HG02852 (cell line): ENCODE measurements around the gene TNNI3.

ENCODE experiments used
- ATAC-seq: cut with Tn5 transposase; IDR thresholded peaks from one replicate; pipeline ENCODE4 v1.9.1; 2021; ENCODE audit warnings: mild to moderate bottlenecking, moderate library complexity; ENCODE audit not compliant: unreplicated experiment

The TNNI3 gene

DNA sequence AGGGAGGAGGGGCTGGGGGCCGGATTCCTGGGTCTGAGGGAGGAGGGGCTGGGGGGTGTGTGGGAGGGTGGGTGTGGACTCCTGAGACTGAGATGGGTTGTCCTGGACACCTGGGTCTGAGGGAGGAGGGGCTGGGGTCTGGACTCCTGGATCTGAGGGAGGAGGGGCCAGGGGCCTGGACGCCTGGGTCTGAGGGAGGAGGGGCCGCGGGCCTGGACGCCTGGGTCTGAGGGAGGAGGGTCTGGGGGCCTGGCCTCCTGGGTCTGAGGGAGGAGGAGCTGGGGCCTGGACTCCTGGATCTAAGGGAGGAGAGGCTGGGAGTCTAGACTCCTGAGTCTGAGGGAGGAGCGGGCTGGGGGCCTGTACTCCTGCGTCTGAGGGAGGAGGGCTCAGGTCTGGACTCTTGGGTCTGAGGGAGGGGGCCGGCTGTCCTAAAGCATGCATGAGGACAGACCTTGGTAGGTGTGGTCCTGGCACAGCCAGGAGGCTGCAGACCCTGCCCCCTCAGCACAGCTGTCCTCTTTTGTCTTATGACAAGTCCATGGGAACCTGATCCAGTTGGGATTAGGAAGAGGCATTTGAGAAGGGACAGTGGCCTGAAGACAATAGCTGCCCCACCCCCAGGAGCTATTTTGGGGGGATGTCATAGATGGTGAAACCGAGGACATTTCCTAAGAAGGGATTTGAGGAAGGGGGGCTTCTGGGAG lies 9.8 kb downstream of the TNNI3 start:
- ATAC-seq, result no peak

GRCh38 chr19:55146705-55147273 lies 10.7 kb downstream of the TNNI3 start:
- no peak for ATAC-seq

DNA sequence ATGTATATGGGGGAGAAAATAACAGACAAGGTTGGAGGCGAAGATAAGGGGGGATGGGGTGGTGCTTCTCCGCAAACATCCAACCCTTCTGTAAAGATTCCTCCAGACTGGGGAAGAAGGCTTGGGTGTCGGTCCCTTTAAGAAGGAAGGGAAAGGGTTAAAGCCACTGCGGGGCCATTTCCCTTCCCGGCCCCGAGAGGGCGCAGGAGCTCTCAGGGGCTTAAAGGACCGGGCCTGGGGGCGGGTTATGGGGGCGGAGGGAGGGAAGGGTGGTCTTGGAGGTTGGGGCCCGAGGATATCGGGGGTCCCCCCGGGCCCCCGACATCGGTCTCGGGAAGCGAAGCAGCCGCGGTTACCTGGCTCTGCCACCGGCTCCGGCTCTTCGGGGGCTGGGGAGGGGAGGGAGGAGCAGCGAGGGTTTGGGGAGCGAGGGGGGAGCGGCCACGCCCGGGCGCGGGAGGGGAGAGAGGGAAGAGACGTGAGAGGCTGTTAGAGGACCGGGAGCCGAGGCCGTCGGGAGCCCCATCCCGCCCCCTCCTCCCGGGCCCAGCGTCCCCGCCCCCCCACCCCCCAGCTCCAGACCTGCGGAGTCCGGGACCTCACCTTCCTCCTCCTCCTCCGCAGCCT lies 11.3 kb downstream of the TNNI3 start:
- ATAC-seq, result no peak

GRCh38 chr19:55145232-55145631 lies 12.3 kb downstream of the TNNI3 start:
- ATAC-seq, result no peak

- ATAC-seq, result no peak
Observed at GRCh38 chr19:55141696-55142095, 15.8 kb downstream of the TNNI3 start.

DNA sequence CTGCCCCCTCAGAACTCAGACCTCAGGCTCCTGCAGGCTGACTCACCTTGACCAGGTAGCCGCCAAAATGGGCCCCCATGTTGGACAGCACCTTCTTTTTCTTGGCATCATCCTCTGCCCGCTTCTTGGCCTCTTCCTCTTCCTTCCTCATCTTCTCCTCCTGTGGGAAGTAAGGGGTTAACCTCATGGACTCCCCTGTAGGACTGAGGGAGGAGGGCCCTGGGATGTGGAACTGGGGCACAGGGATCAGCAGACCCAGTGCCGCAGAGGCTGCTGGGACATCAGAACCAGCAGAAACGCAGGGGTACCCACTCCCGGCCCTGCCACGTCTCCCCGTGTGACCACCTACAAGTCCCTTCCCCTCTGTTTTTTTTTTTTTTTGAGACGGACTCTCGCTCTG lies 19.6 kb downstream of the TNNI3 start:
- ATAC-seq, result no peak

- no peak for ATAC-seq
Observed at GRCh38 chr19:55136399-55137102, 21.0 kb downstream of the TNNI3 start.

DNA sequence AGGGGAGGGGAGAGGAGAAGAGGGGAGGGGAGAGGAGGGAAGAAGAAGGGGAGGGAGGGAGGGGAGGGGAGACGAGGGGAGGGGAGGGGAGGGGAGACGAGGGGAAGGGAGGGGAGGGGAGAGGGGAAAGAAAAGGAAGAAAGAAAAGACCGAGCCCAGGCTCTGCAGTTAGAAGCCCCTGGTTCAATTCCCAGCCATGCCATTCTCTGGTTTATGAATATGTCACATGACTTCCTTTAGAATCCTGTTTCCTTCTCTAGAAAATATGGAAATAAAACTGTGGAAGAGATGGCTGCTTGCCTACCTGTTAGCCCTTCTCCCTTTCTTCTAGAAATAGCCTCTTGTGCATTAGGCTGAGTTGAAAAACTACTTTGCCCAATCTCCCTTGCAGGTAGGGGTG lies 22.8 kb downstream of the TNNI3 start:
- ATAC-seq, result no peak

DNA sequence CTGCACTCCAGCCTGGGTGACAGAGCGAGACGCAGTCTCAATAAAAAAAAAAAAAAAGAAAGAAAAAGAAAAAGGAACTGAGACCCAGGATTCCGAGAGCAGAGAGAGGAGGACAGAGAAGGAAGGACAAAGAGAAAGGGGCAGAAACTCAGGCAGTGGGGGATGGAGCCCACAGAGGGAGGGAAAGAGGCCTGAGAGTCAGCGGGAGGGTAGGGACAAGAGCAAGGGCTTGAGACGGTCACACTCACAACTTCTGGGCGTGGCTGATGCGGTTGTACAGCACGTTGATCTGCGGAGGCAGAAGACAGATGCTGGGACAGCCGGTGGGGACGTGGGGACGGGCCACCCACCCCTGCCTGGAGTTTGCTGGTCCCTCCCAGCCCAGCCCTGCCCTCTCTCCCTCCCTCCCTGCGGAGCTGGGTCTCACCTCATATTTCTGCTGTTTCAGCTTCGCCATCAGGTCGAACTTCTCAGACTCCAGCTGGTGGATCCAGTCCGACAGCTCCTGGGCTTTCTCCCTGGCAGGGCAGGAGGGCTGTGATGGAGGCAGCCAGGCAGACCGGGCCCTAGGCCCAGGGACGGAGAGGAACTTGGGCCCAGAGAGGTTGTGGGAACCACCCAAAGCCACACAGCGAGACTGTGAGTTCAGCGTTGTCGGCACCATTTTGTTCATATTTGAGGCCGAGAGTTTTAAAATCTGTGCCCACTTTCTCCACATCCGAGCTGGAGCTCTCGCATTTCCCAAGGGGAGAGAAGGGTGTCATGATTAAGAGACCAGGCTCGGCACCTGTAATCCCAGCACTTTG lies 23.7 kb downstream of the TNNI3 start:
- ATAC-seq, result no peak

DNA sequence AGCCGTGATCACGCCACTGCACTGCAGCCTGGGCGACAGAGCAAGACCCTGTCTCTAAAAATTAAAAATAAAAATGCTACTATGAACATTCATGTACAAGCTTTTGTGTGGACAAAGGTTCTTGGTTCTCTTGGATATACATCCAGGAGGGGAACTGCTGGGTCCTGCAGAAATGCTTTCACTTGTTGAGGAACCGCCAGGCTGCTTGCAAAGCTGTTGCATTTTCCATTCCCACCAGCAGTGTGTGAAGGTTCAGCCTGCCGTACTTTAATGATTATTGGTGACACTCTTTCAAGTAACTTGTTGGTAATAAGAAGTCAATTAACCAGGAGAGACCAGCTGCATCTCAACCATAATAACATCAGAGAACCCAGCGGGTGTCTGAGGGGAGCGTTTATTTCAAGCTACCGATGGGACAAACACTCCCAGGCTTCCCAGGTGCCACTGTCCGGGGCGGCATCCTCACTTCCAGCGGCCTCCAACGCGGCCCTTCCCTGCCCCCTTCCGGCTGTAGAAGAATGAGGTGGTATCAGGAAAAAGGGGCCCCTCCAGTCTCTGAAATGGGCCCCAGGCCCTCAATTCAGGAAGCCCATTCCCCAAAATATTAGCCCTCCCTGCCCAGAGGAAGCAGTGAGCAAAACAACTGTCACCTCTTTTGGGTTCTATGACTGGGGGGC lies 24.9 kb downstream of the TNNI3 start:
- ATAC-seq, result no peak

- no peak for ATAC-seq
Observed at GRCh38 chr19:55131421-55131820, 26.1 kb downstream of the TNNI3 start.

DNA sequence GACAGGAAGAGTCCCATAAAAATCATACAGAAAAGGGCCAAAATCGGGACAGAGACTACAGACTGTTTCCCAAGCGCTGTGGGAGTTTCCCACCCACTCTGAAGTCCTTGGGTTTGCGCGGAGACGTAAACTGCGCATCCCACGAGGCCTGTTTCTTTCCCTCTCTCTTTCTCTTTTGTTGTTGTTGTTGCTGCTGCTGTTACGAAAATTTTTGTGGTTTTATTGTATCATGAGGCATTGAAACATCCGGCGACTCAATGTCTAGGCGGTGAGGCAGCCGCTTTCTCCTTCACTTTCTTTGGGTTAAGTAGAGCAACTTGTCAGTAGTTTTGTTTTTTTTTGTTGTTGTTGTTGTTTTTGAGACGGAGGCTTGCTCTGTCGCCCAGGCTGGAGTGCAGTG lies 38.5 kb downstream of the TNNI3 start:
- no peak for ATAC-seq

- no peak for ATAC-seq
Observed at GRCh38 chr19:55118401-55118991, 39.0 kb downstream of the TNNI3 start.

GRCh38 chr19:55117663-55118391 lies 39.7 kb downstream of the TNNI3 start:
- peak; percentile 87 for ATAC-seq

DNA sequence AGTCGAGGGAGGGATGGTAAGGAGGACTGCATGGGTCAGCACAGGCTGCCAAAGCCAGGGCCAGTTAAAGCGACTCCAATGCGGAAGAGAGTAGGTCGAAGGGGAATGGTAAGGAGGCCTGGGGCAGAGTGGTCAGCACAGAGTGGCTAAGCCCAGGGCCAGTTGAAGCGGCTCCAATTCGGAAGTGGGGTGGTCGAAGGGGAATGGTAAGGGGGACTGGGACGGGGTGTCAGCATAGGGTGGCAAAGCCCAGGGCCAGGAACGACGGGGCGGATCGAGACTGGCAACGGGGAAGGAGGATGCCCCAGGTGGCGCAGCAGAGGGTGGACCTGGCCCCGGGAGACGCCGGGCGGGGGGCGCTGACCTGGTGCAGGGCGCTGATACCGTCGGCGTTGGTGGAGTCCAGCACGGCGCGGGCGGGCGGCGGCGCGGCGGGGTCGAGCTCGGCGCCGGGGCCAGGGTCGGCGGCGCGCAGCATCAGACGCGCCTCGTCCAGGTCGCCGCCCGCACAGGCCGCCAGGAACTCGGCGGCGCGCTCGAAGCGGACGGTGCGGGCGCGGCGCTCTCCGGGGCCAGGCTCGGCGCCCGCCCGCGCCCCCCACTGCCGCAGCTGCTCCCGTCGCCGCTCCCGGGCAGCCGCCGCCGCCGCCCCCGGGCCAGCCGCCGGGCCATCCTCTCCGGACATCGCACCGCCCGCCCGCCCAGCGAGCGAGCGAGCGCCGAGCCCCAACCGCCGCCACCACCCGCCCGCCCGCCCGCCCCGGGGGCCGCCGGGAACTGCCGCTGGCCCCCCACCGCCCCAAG lies 40.5 kb downstream of the TNNI3 start, which contains the start of gene PPP1R12C:
TSS of gene PPP1R12C (minus strand) at position 779 of the 804 bp plus-strand sequence. CDS start at position 685, 94 bp downstream.
- ATAC-seq, result peak; percentile 4

GRCh38 chr19:55116232-55116858 lies 41.2 kb downstream of the TNNI3 start:
- ATAC-seq, result no peak

DNA sequence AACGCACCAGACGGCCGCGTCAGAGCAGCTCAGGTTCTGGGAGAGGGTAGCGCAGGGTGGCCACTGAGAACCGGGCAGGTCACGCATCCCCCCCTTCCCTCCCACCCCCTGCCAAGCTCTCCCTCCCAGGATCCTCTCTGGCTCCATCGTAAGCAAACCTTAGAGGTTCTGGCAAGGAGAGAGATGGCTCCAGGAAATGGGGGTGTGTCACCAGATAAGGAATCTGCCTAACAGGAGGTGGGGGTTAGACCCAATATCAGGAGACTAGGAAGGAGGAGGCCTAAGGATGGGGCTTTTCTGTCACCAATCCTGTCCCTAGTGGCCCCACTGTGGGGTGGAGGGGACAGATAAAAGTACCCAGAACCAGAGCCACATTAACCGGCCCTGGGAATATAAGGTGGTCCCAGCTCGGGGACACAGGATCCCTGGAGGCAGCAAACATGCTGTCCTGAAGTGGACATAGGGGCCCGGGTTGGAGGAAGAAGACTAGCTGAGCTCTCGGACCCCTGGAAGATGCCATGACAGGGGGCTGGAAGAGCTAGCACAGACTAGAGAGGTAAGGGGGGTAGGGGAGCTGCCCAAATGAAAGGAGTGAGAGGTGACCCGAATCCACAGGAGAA lies 42.0 kb downstream of the TNNI3 start:
- ATAC-seq, result no peak
